ENCODE data around the gene PNMA6F.
"Not testable (repeated sequence)": the region's sequence is repeated elsewhere in the genome, so short reads cannot be mapped to it uniquely, and the experiment has no call there.

The PNMA6F gene

DNA sequence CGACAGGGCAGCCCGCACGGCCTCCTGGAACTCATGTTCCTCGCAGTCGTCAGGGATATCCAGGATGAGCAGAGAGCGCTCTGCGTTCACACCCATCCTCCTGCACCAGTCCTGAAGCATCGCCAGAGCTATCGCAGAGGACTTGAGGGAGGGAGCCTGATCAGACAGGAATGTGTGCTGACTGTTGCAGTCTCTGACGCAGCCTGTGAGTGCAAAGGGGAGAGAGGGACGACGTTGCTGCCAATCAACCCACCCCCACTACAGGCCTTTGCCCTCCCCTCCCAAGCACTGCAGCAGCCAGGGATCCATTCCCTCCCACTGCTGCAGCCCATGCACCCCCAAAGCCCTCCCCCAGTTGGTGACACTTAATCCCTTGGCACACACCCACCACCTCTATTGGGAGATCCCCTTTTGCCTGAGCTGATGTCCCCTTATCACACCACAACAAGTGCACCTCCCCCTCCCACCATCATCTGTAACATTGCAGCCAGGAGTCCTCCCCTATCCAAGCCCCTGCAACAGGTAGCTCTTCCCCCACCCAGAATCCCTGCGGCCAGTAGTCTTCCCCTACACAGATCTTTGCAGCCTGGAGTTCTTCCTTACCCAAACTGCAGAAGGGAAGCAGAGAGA, 897 bp downstream of the PNMA6F start:
- no peak overlapping the region for H3K4me3 ChIP-seq (ENCODE audit: low read length)
- TF ChIP-seq, protein P1, sequence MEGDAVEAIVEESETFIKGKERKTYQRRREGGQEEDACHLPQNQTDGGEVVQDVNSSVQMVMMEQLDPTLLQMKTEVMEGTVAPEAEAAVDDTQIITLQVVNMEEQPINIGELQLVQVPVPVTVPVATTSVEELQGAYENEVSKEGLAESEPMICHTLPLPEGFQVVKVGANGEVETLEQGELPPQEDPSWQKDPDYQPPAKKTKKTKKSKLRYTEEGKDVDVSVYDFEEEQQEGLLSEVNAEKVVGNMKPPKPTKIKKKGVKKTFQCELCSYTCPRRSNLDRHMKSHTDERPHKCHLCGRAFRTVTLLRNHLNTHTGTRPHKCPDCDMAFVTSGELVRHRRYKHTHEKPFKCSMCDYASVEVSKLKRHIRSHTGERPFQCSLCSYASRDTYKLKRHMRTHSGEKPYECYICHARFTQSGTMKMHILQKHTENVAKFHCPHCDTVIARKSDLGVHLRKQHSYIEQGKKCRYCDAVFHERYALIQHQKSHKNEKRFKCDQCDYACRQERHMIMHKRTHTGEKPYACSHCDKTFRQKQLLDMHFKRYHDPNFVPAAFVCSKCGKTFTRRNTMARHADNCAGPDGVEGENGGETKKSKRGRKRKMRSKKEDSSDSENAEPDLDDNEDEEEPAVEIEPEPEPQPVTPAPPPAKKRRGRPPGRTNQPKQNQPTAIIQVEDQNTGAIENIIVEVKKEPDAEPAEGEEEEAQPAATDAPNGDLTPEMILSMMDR (IDR thresholded peaks at IDR 0.05; ENCODE audit: low read length), result no peak
- no peak for TF ChIP-seq EZH2 (optimal IDR thresholded peaks at IDR 0.05; ENCODE audit: low read depth, low read length)
- no peak for TF ChIP-seq EZH2phosphoT487 (IDR thresholded peaks at IDR 0.05; ENCODE audit: low read length)

DNA sequence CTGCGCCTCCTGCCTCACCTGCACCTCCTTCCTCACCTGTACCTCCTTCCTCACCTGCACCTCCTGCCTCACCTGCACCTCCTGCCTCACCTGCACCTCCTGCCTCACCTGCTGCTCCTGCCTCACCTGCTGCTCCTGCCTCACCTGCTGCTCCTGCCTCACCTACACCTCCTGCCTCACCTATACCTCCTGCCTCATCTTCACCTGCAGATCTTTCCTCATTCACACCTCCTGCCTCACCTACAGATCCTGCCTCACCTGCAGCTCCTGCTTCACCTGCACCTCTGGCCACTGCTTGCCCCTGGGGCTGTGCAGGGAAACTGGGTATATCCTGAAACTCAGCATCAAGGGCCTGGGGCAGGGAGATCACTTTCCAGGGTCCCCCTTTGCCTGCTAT, 1.5 kb downstream of the PNMA6F start:
- H3K9me3 ChIP-seq (replicated peaks; ENCODE audit: insufficient read depth, low read length); H3K4me1 ChIP-seq (ENCODE audit: low read length); H3K27ac ChIP-seq (ENCODE audit: low read length); H3K4me3 ChIP-seq (ENCODE audit: low read length); H3K27me3 ChIP-seq (replicated peaks; ENCODE audit: insufficient read depth, low read length); H3K79me2 ChIP-seq (ENCODE audit: low read length); H3K4me2 ChIP-seq (ENCODE audit: low read depth, low read length); H3K36me3 ChIP-seq (replicated peaks; ENCODE audit: insufficient read depth, low read length); H2AFZ ChIP-seq (ENCODE audit: low read length); H3K9ac ChIP-seq (ENCODE audit: low read length); DNase-seq; H4K20me1 ChIP-seq (ENCODE audit: insufficient read depth, low read length); H3K9me2 ChIP-seq (replicated peaks; ENCODE audit: insufficient read depth, low read length); H3F3A ChIP-seq (ENCODE audit: insufficient read depth, low read length): not testable (repeated sequence)

More for the DNA sequence above, 897 bp downstream of the PNMA6F start:
- Histone ChIP-seq H3K79me2 (ENCODE audit: low read length) (no peaks in the 10 kb centered on the region), H3K4me2 (ENCODE audit: low read depth, low read length) (no peak overlapping the region), H3F3A (ENCODE audit: insufficient read depth, low read length) (no peaks in the 10 kb centered on the region), H4K20me1 (ENCODE audit: insufficient read depth, low read length) (no peaks in the 10 kb centered on the region), H3K9ac (ENCODE audit: low read length) (no peak overlapping the region), H3K27ac (ENCODE audit: low read length) (no peak overlapping the region), H3K36me3 (replicated peaks; ENCODE audit: insufficient read depth, low read length) (no peaks in the 10 kb centered on the region), H3K4me1 (ENCODE audit: low read length) (no peaks in the 10 kb centered on the region), H3K9me2 (replicated peaks; ENCODE audit: insufficient read depth, low read length) (no peaks in the 10 kb centered on the region), H3K9me3 (replicated peaks; ENCODE audit: insufficient read depth, low read length) (no peaks in the 10 kb centered on the region), H2AFZ (ENCODE audit: low read length) (no peak overlapping the region), H3K27me3 (replicated peaks; ENCODE audit: insufficient read depth, low read length) (no peaks in the 10 kb centered on the region)
- DNase-seq, result no peak

DNA sequence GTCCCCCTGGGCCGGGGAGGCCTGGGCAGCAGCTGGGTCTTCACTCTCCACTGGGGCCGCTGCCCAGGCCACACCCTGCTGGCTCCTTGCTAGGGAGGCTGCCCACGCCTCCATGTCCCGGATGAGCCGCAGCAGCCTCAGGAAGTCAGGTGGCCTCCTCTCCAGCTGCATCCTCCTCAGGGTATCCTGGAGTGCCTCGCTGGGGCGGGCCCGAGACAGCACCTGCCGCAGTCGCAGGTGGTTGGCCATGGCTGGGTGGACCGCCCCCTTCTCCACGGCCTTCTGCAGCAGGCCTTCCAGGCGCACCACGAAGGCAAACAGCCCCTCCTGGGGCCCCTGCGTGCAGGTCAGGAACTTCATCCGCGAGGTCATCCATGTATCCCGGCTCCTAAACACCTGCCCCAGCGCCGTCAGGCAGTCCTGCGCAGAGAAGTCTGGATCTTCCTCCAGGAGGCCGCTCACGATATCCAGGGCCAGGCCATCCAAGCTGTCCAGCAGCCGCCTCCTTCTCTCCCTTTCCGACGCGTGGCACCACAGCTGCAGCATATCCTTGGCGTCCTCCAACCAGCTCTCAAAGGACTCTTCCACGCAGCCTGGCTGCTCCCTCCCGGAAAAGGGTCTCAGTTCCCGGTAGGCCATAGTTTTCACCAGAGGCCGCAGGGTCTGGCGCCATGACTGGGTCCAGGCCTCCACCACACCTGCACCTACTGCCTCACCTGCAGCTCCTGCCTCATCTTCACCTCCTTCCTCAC, 2.1 kb downstream of the PNMA6F start:
- H3K79me2 ChIP-seq (ENCODE audit: low read length), result no peaks in the 10 kb centered on the region
- H3K27me3 ChIP-seq (replicated peaks; ENCODE audit: insufficient read depth, low read length), result no peaks in the 10 kb centered on the region
- no peaks in the 10 kb centered on the region for H3K9me2 ChIP-seq (replicated peaks; ENCODE audit: insufficient read depth, low read length)
- TF ChIP-seq EZH2 (optimal IDR thresholded peaks at IDR 0.05; ENCODE audit: low read depth, low read length) (no peak), EZH2phosphoT487 (IDR thresholded peaks at IDR 0.05; ENCODE audit: low read length) (no peak)
- TF ChIP-seq, protein P1 (IDR thresholded peaks at IDR 0.05; ENCODE audit: low read length), result no peak
- no peaks in the 10 kb centered on the region for H4K20me1 ChIP-seq (ENCODE audit: insufficient read depth, low read length)
- no peaks in the 10 kb centered on the region for H3F3A ChIP-seq (ENCODE audit: insufficient read depth, low read length)
- H3K9me3 ChIP-seq (replicated peaks; ENCODE audit: insufficient read depth, low read length), result no peaks in the 10 kb centered on the region
- no peak overlapping the region for H3K27ac ChIP-seq (ENCODE audit: low read length)
- no peak overlapping the region for H2AFZ ChIP-seq (ENCODE audit: low read length)
- H3K4me2 ChIP-seq (ENCODE audit: low read depth, low read length), result no peak overlapping the region
- no peak overlapping the region for H3K9ac ChIP-seq (ENCODE audit: low read length)
- no peak overlapping the region for H3K4me3 ChIP-seq (ENCODE audit: low read length)
- no peak for DNase-seq
- no peaks in the 10 kb centered on the region for H3K4me1 ChIP-seq (ENCODE audit: low read length)
- H3K36me3 ChIP-seq (replicated peaks; ENCODE audit: insufficient read depth, low read length), result no peaks in the 10 kb centered on the region

DNA sequence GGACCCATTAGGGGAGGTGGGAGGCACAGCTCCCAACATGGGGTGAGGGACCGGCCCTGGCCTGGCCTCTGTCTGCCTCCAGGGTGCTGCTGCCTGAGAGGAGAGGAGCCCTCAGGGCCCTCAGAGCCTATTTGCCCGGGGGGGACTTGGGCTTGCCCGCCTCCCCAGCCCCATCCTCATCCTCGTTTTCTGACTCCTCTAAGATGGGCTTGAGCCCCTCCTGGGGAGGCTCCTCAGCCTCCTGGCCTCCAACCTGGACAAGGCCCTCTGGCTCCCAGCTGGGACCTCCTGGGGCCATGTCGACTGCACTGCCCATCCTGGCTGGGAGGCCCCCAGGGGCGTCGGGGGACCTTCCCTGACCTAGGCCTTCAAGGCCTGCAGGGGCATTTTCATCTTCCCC, 2.8 kb downstream of the PNMA6F start:
- Histone ChIP-seq H3K9ac (ENCODE audit: low read length) (no peak overlapping the region), H4K20me1 (ENCODE audit: insufficient read depth, low read length) (no peaks in the 10 kb centered on the region), H2AFZ (ENCODE audit: low read length) (no peak overlapping the region), H3K36me3 (replicated peaks; ENCODE audit: insufficient read depth, low read length) (no peaks in the 10 kb centered on the region), H3K4me2 (ENCODE audit: low read depth, low read length) (no peak overlapping the region), H3K27me3 (replicated peaks; ENCODE audit: insufficient read depth, low read length) (no peaks in the 10 kb centered on the region), H3K27ac (ENCODE audit: low read length) (no peak overlapping the region), H3F3A (ENCODE audit: insufficient read depth, low read length) (no peaks in the 10 kb centered on the region), H3K9me2 (replicated peaks; ENCODE audit: insufficient read depth, low read length) (no peaks in the 10 kb centered on the region), H3K9me3 (replicated peaks; ENCODE audit: insufficient read depth, low read length) (no peaks in the 10 kb centered on the region), H3K79me2 (ENCODE audit: low read length) (no peaks in the 10 kb centered on the region), H3K4me3 (ENCODE audit: low read length) (no peak overlapping the region), H3K4me1 (ENCODE audit: low read length) (no peaks in the 10 kb centered on the region)
- no peak for TF ChIP-seq EZH2 (optimal IDR thresholded peaks at IDR 0.05; ENCODE audit: low read depth, low read length)
- no peak for TF ChIP-seq EZH2phosphoT487 (IDR thresholded peaks at IDR 0.05; ENCODE audit: low read length)
- TF ChIP-seq, protein P1 (IDR thresholded peaks at IDR 0.05; ENCODE audit: low read length), result no peak
- DNase-seq, result no peak

Data from MM.1S (cell line).